ENCODE data around the gene ARFGAP2. TPM values are rescaled to one million over a fixed set of nuclear protein-coding genes. Genes with fewer than 3 reads are reported as not detected.

The ARFGAP2 gene
- total and polyA plus RNA-seq, 2 of the 8 experiments (the other 6 are each of a cell fraction or from before 2014, with no cell fraction given): 50.2 to 64.0 TPM

GRCh38 chr11:47149782-47150181 lies 26.9 kb downstream of the ARFGAP2 start:
- H2BK20ac ChIP-seq (ENCODE audit: low read length): no peak overlapping the region
- no peak overlapping the region for H4K5ac ChIP-seq (ENCODE audit: insufficient read length, low read depth, low read length)
- no peaks in the 10 kb centered on the region for H3K79me1 ChIP-seq (ENCODE audit: low read depth, low read length)
- WGBS, 2 experiments (ENCODE audit: extremely low coverage in 1 of 2, insufficient coverage in 1 of 2, insufficient read length in 1 of 2, insufficient replicate concordance in 2 of 2, low coverage in 1 of 2, low lambda C conversion rate in 2 of 2, missing lambda C conversion rate in 1 of 2): 88% methylated on average over 2 of the region's 2 CpGs; no CpG with 5 or more reads in 1 of the 2 experiments
- H3K4me1 ChIP-seq (replicated peaks in 1 of 4; ENCODE audit: control insufficient read depth in 3 of 4, insufficient read depth in 4 of 4, low read length in 3 of 4): peaks cover 0 to 4% (median 2%) of the 10 kb centered on the region in 4 experiments; a peak in 4 of 7 replicates
- no peak overlapping the region for H3K18ac ChIP-seq (ENCODE audit: extremely low read depth, low read length)
- H4K20me1 ChIP-seq (replicated peaks in 1 of 2; ENCODE audit: control insufficient read depth in 1 of 2, insufficient read depth in 2 of 2, low read length in 2 of 2): peaks cover 0 to 2% of the 10 kb centered on the region in 2 experiments
- ChIA-PET POLR2A (ENCODE audit: partially characterized antibody) (interaction anchor here (0.6 kb wide), 1 partner anchor 283 kb away, joined by 4 read pairs; no protein-coding TSS in a partner anchor), CTCF (ENCODE audit: partially characterized antibody) (interaction anchor here (0.6 to 6.3 kb wide), 5 partner anchors 16 to 253 kb away, joined by 3 to 81 read pairs (median 3); partner anchors contain the start of gene CSTPP1)
- no peaks in the 10 kb centered on the region for H3K36me3 ChIP-seq (ENCODE audit: control insufficient read depth in 2 of 4, insufficient read depth in 4 of 4, low read length in 3 of 4)
- no peak overlapping the region for H2BK120ac ChIP-seq (replicated peaks; ENCODE audit: low read depth, low read length)
- TF ChIP-seq BACH1 (IDR thresholded peaks at IDR 0.05; ENCODE audit: low read length) (no peak), CTBP2 (IDR thresholded peaks at IDR 0.05; ENCODE audit: borderline replicate concordance, insufficient read depth, insufficient read length, low read length) (no peak)
- DNase-seq (ENCODE audit: low read depth in 1 of 2, low spot score in 2 of 2) (no peak), FAIRE-seq (no peak)
- no peaks in the 10 kb centered on the region for H3K9me3 ChIP-seq (ENCODE audit: insufficient read depth in 2 of 2, low read depth in 1 of 2, low read length in 1 of 2)
- no peak overlapping the region for H3K23ac ChIP-seq (ENCODE audit: insufficient read length)
- no peak overlapping the region for H2AFZ ChIP-seq (ENCODE audit: low read length)
- no peak overlapping the region for H2BK15ac ChIP-seq (ENCODE audit: low read length)
- H3K4ac ChIP-seq (replicated peaks; ENCODE audit: insufficient read length, low read depth, low read length): no peak overlapping the region
- H2BK5ac ChIP-seq (ENCODE audit: low read depth, low read length): no peak overlapping the region
- H4K8ac ChIP-seq (ENCODE audit: extremely low read depth, insufficient read depth, low read length): no peak overlapping the region
- no peak overlapping the region for H2AK5ac ChIP-seq (ENCODE audit: low read depth, low read length)
- no peak overlapping the region for H3K14ac ChIP-seq (ENCODE audit: insufficient read length)
- H4K91ac ChIP-seq (replicated peaks; ENCODE audit: insufficient read length, low read length): no peak overlapping the region
- H3K23me2 ChIP-seq (ENCODE audit: low read depth, low read length): no peaks in the 10 kb centered on the region
- H3K9ac ChIP-seq (replicated peaks in 1 of 4; ENCODE audit: extremely low read depth in 1 of 4, low read depth in 3 of 4, low read length in 3 of 4): no peak overlapping the region
- H3K4me2 ChIP-seq (ENCODE audit: insufficient read depth in 1 of 2, low read depth in 2 of 2, low read length in 2 of 2): no peak overlapping the region
- H3K27me3 ChIP-seq (replicated peaks in 1 of 4; ENCODE audit: control insufficient read depth in 3 of 4, extremely low read depth in 1 of 4, insufficient read depth in 3 of 4, low read length in 3 of 4): no peaks in the 10 kb centered on the region
- no peak overlapping the region for H2BK12ac ChIP-seq (ENCODE audit: low read depth, low read length)
- no peak overlapping the region for H3K27ac ChIP-seq (ENCODE audit: low read depth, low read length)
- no peaks in the 10 kb centered on the region for H3K79me2 ChIP-seq (ENCODE audit: control insufficient read depth in 1 of 2, insufficient read depth in 2 of 2, low read length in 2 of 2)
- H3K56ac ChIP-seq (replicated peaks; ENCODE audit: insufficient read length, low read depth, low read length): no peak overlapping the region
- no peak overlapping the region for H3K4me3 ChIP-seq (ENCODE audit: extremely low read depth in 1 of 4, insufficient read depth in 2 of 4, low read depth in 3 of 4, low read length in 4 of 4)
